GM20000 (cell line): Measurements from ENCODE around the gene NDE1.

ENCODE experiments used
- DNase-seq: peaks from one replicate; pipeline ENCODE4 v3.0.0; 2012; ENCODE audit warnings: low spot score
- TF ChIP-seq, protein P1 (sequence below): IDR thresholded peaks from 2 replicates; pipeline ENCODE4 v1.5.1; 2012; ENCODE audit warnings: mild to moderate bottlenecking, control low read depth; ENCODE audit errors: extremely low read depth, missing control alignments

Gene NDE1

DNA sequence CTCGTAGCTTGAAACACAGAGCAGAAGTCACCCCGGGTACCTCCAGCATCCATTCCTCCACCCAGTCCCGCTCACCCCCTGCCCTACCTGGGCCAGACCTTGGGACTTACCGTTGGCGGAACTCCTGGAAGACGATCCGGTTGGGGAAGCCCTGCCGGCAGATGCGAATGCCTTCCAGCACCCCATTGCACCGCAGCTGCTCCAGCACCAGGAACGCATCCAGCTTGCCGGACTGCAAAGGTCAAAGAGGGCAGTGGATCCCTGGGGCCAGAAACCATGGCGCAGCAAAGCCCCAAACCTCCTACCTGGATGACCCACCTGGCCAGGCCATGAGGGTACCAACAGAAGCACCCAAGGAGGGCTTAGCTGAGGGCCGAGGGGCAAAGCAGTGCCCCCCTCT, 97.9 kb downstream of the NDE1 start:
- DNase-seq, result no peak
- TF ChIP-seq, protein P1, sequence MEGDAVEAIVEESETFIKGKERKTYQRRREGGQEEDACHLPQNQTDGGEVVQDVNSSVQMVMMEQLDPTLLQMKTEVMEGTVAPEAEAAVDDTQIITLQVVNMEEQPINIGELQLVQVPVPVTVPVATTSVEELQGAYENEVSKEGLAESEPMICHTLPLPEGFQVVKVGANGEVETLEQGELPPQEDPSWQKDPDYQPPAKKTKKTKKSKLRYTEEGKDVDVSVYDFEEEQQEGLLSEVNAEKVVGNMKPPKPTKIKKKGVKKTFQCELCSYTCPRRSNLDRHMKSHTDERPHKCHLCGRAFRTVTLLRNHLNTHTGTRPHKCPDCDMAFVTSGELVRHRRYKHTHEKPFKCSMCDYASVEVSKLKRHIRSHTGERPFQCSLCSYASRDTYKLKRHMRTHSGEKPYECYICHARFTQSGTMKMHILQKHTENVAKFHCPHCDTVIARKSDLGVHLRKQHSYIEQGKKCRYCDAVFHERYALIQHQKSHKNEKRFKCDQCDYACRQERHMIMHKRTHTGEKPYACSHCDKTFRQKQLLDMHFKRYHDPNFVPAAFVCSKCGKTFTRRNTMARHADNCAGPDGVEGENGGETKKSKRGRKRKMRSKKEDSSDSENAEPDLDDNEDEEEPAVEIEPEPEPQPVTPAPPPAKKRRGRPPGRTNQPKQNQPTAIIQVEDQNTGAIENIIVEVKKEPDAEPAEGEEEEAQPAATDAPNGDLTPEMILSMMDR, result no peak

DNA sequence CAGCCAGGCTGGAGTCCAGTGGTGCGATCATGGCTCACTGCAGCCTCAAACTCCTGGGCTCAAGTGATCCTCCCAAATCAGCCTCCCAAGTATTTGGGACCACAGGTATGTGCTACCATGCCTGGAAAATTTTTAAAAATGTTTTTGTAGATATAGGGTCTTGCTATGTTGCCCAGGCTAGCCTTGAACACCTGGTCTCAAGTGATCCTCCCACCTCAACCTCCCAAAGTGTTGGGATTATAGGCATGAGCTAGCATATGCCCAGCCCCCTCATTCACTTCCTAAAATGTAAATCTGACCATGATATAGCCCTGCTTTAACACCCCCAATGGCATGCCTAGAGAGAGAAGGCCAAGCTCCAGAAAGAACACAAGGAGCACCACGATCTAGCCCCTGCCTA, 98.6 kb downstream of the NDE1 start:
- TF ChIP-seq, protein P1, result no peak
- DNase-seq, result no peak

DNA sequence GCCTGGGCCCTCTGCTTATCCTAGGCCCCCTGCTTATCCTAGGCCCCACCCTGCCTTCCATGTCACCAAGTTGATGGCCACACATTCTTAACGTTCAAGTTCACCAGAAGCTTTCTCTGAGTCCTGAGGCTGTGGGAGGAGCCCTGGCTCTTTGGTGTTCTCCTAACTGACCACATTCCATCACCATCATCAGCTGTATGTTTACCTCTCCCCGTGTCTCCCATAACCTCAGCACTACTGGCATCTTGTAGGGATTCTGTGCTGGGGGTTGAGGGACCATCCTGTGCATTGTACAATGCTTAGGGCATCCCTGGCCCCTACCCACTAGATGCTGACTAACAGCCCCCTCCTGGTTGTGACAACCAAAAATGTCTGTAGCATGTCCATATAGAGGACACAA, 99.3 kb downstream of the NDE1 start:
- TF ChIP-seq, protein P1, result no peak

DNA sequence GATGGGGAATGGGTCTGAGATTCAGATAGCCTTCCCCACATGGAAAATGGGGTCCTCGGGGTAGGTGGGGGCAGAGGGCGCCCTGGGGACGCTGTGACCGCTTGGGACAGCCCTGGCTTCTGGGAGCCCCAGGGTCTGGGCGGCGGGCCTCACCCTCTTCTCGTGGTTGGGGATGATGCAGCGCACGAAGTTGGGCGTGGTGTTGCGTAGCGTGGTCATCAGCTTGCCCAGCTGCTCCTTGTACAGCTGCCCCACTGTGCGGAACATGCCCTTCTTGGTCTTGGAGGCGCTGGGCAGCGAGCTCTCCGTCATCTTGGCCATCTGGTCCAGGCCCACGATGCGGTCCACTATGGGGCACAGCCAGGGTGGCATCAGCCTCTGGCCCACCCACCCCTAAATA, 99.9 kb downstream of the NDE1 start:
- no peak for DNase-seq
- TF ChIP-seq, protein P1, result no peak

More for the DNA sequence above, 99.3 kb downstream of the NDE1 start:
- DNase-seq, result no peak

DNA sequence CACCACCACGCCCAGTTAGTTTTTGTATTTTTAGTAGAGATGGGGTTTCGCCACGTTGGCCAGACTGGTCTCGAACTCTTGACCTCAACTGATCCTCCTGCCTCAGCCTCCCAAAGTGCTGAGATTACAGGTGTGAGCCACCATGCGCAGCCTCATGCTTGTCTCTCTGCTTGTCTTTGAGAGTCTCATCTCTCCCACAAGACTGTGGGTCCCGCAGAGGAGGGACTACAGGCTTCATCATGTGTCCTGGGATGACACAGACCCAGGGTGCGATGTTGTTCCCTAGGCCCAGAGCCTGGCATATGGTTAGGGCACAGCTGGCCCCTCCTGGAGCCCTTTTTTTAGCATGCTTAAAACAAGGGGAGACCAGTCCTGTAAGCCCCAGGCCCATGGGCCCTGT, 101.9 kb downstream of the NDE1 start:
- TF ChIP-seq, protein P1, result no peak
- no peak for DNase-seq

DNA sequence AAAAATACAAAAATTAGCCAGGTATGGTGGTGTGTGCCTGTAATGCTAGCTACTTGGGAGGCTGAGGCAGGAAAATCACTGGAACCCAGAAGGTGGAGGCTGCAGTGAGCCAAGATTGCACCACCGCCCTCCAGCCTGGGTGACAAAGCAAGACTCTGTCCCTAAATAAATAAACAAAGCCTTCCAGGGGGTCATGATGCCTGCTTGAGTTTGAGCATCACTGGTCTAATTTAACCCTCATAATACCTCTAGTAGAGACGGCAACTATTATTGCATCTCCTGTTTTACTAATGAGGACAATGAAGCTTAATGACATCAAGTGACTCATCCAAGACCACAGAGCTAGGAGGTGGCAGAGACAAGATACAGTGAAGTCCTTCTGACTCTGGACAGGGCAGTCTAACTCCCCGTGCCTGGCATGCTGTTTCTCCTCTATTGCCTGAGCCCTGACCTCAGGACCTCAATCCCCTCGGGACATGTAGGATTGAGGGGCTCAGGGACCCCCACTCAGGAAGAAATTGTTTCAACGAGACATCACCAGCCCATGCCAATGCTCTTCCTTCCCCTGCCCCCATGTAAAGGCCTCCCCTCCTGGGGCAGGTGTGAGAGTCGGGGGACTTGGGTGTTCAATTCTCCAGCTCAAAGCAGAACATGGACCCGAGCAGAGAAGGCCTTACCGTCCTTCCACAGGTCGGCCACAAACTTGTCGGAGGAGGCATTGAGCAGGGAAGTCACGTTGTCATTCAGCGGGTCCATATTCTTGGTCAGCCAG, 102.9 kb downstream of the NDE1 start:
- no peak for DNase-seq
- TF ChIP-seq, protein P1, result no peak

DNA sequence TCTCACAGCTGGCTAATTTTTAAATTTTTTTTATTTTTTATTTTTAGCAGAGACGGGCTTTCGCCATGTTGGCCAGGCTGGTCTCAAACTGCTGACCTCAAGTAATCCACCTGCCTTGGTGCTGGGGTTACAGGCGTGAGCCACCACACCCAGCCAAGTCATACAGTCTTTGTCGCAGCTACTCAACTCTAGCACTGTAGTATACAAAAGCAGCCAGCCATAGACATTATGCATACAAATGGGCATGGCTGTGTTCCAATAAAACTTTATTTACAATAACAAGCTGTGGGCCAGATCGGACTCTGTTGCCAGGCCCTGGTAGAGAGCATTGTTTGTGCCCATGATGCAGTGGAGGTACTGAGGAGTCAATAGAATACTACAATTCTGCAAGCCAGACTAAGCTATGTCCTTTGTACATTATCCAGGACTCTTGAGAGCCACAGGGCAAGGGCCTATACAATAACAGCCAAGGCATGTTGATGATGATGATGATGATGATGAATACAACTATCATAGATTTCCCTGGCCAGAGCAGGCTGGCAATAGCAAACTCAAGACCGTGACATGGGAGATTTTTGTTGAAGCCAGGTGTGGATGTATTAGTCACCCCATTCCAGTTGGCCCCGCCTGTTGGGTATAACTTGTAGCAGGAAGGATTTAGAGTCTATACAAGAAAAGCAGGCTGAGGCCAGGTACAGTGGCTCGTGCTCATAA, 104.9 kb downstream of the NDE1 start:
- TF ChIP-seq, protein P1, result no peak
- no peak for DNase-seq
